HepG2 (cell line): ENCODE results near the gene RBBP8NL. TPM values are rescaled to one million over a fixed set of nuclear protein-coding genes. Genes with fewer than 3 reads are reported as not detected.

ENCODE experiments used
- ATF7 ChIP-seq, 2 experiments: fragments of 450-650 bp in 1 of 2; sonication (generic) in 1 of 2; formaldehyde crosslinking in 1 of 2; IDR thresholded peaks; 2 replicates each; pipeline versions ENCODE4 v1.4.0 to v1.6.1; 2016 to 2020; ENCODE audit warnings: antibody characterized with exemption in 1 of 2, mild to moderate bottlenecking in 1 of 2, missing genetic modification reagents in 1 of 2
- HDAC2 ChIP-seq: sonication (generic); formaldehyde crosslinking; IDR thresholded peaks from 2 replicates; pipeline ENCODE4 v1.4.0; 2020; ENCODE audit warnings: missing genetic modification reagents
- KDM5B ChIP-seq: sonication (generic); formaldehyde crosslinking; IDR thresholded peaks from 2 replicates; pipeline ENCODE4 v1.4.0; 2020; ENCODE audit warnings: missing genetic modification reagents, mild to moderate bottlenecking, borderline replicate concordance
- NRL ChIP-seq: sonication (generic); formaldehyde crosslinking; IDR thresholded peaks from 2 replicates; pipeline ENCODE4 v1.5.0; 2020; ENCODE audit warnings: missing genetic modification reagents, mild to moderate bottlenecking, moderate library complexity, borderline replicate concordance
- PAX8 ChIP-seq: sonication (generic); formaldehyde crosslinking; IDR thresholded peaks from 2 replicates; pipeline ENCODE4 v1.8.0; 2022; ENCODE audit warnings: mild to moderate bottlenecking, missing genetic modification reagents, borderline replicate concordance
- RORA ChIP-seq: sonication (generic); formaldehyde crosslinking; IDR thresholded peaks from 2 replicates; pipeline ENCODE4 v1.5.0; 2020; ENCODE audit warnings: mild to moderate bottlenecking, missing genetic modification reagents, moderate library complexity
- RXRB ChIP-seq: IDR thresholded peaks from 2 replicates; pipeline ENCODE4 v1.6.1; 2016; ENCODE audit warnings: borderline replicate concordance, missing genetic modification reagents, missing compliant biosample characterization
- SP4 ChIP-seq: sonication (generic); formaldehyde crosslinking; IDR thresholded peaks from 2 replicates; pipeline ENCODE4 v1.8.1; 2023; ENCODE audit warnings: mild to moderate bottlenecking, missing genetic modification reagents
- TAF15 ChIP-seq: fragments of 200-400 bp; formaldehyde crosslinking; IDR thresholded peaks from one replicate; pipeline ENCODE4 v1.6.1; 2018; ENCODE audit warnings: mild to moderate bottlenecking, low read depth, low read length; ENCODE audit not compliant: poor library complexity, severe bottlenecking
- TCF12 ChIP-seq, 2 experiments: fragments of 450-650 bp in 1 of 2; sonication (generic) in 1 of 2; formaldehyde crosslinking in 1 of 2; IDR thresholded peaks; 2 replicates each; pipeline versions ENCODE4 v1.6.1 to v1.8.0; 2017 to 2022; ENCODE audit warnings: antibody characterized with exemption in 1 of 2, mild to moderate bottlenecking in 1 of 2, missing genetic modification reagents in 1 of 2, moderate library complexity in 1 of 2
- ZBTB20 ChIP-seq: sonication (generic); formaldehyde crosslinking; IDR thresholded peaks from 2 replicates; pipeline ENCODE4 v1.8.1; 2023; ENCODE audit warnings: missing genetic modification reagents, low read depth, mild to moderate bottlenecking, borderline replicate concordance
- ZNF672 ChIP-seq: sonication (generic); formaldehyde crosslinking; IDR thresholded peaks from 2 replicates; pipeline ENCODE4 v1.8.1; 2022; ENCODE audit warnings: missing genetic modification reagents
- ZNF713 ChIP-seq: sonication (generic); formaldehyde crosslinking; IDR thresholded peaks from 2 replicates; pipeline ENCODE4 v1.4.0; 2020; ENCODE audit warnings: mild to moderate bottlenecking, missing genetic modification reagents
- ZNF788 ChIP-seq: sonication (generic); formaldehyde crosslinking; IDR thresholded peaks from 2 replicates; pipeline ENCODE4 v1.5.0; 2020; ENCODE audit warnings: mild to moderate bottlenecking, missing genetic modification reagents, borderline replicate concordance
- polyA plus RNA-seq, 8 experiments: library from polyadenylated mRNA; depleted of rRNA in 3 of 8; stranded (reverse) in 7 of 8; unstranded in 1 of 8; fragments of >200 nt; fragmentation: Illumina TruSeq in 4 of 8; extraction: Trizol in 4 of 8; gene quantifications; 2 replicates each; pipeline versions ENCODE4 v1.2.1 to v1.2.3, GENCODE V29; 2011 to 2016; ENCODE audit warnings: low read depth in 4 of 8, missing spikeins in 1 of 8, mixed read lengths in 1 of 8; ENCODE audit not compliant: insufficient read depth in 1 of 8
- total RNA-seq, 5 experiments: library from RNA; depleted of rRNA; stranded (reverse); fragments of >200 nt; fragmentation: Illumina TruSeq; extraction: Trizol; gene quantifications; 2 replicates each; pipeline ENCODE4 v1.2.3, GENCODE V29; 2016; ENCODE audit warnings: low read depth in 1 of 5
- TF ChIP-seq, protein P1 (sequence below): sonication (generic); formaldehyde crosslinking; IDR thresholded peaks from 2 replicates; pipeline ENCODE4 v1.4.0; 2020; ENCODE audit warnings: missing genetic modification reagents, borderline replicate concordance
- TF ChIP-seq, protein P2 (sequence below): IDR thresholded peaks from 2 replicates; pipeline ENCODE4 v1.6.1; 2016; ENCODE audit warnings: control low read depth
- TF ChIP-seq, protein P3 (sequence below): sonication (generic); formaldehyde crosslinking; IDR thresholded peaks from 2 replicates; pipeline ENCODE4 v1.5.0; 2020; ENCODE audit warnings: missing genetic modification reagents
- TF ChIP-seq, protein P4 (sequence below): sonication (generic); formaldehyde crosslinking; IDR thresholded peaks from 2 replicates; pipeline ENCODE4 v1.9.0; 2021; ENCODE audit warnings: missing genetic modification reagents, mild to moderate bottlenecking, borderline replicate concordance

RBBP8NL gene
- total and polyA plus RNA-seq, 2 of the 13 experiments (the other 11 are each of a cell fraction or from before 2014, with no cell fraction given), result 0.69 to 0.86 TPM

DNA sequence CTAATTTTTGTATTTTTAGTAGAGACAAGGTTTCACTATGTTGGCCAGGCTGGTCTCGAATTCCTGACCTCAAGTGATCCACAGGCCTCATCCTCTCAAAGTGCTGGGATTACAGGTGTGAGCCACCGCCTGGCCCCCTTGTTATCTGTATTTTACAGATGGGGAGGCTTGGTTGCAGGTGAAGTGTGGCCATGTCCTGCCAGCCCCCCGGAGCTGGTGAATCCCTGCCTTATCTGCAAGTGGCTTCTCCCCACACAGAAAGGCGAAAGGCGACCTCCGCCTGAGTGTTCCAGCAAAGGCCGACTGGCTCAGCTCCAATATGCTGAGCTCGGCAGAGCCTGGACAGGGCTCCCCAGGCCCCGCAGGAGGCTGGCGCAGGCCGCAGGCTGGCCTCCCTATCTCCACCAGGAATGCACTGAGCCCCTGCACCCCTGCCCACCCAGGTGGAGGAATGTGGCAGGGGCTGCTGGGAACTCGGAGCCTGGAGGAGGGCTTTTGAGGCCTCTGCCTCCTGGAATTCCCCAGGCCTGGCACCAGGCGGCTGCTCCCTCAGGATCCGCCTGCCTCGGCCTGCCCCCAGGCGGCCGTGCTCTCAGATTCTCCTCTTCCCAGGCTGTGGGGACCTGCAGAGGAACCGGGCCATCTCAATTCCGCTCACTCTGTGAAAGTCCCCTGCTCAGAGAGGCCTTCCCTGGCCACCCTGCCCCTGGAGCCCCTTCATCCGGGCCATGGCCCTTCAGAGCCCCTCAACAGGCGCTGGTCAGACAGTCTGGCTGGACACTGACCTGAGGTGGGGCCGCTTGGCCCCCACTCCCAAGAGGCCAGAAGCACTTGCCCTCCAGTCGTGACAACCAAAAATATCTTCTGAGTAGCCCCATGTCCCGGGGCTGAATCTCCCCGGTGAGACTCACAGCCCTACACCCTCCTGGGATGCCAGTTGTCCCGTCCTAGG lies 51.0 kb downstream of the RBBP8NL start (continued):
- TF ChIP-seq, protein P1, sequence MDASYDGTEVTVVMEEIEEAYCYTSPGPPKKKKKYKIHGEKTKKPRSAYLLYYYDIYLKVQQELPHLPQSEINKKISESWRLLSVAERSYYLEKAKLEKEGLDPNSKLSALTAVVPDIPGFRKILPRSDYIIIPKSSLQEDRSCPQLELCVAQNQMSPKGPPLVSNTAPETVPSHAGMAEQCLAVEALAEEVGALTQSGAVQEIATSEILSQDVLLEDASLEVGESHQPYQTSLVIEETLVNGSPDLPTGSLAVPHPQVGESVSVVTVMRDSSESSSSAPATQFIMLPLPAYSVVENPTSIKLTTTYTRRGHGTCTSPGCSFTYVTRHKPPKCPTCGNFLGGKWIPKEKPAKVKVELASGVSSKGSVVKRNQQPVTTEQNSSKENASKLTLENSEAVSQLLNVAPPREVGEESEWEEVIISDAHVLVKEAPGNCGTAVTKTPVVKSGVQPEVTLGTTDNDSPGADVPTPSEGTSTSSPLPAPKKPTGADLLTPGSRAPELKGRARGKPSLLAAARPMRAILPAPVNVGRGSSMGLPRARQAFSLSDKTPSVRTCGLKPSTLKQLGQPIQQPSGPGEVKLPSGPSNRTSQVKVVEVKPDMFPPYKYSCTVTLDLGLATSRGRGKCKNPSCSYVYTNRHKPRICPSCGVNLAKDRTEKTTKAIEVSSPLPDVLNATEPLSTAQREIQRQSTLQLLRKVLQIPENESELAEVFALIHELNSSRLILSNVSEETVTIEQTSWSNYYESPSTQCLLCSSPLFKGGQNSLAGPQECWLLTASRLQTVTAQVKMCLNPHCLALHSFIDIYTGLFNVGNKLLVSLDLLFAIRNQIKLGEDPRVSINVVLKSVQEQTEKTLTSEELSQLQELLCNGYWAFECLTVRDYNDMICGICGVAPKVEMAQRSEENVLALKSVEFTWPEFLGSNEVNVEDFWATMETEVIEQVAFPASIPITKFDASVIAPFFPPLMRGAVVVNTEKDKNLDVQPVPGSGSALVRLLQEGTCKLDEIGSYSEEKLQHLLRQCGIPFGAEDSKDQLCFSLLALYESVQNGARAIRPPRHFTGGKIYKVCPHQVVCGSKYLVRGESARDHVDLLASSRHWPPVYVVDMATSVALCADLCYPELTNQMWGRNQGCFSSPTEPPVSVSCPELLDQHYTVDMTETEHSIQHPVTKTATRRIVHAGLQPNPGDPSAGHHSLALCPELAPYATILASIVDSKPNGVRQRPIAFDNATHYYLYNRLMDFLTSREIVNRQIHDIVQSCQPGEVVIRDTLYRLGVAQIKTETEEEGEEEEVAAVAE (CRISPR knock-in tag), result peak; percentile 89
- no peak; the same call in 1 of the 2 replicates for TF ChIP-seq NRL (CRISPR knock-in tag)
- peak; percentile 90 for TF ChIP-seq RXRB
- peak; percentile 74; the same call in 1 of the 2 replicates for TF ChIP-seq ZBTB20 (CRISPR knock-in tag)
- no peak for TF ChIP-seq ATF7 (IDR thresholded peaks at IDR 0.05)
- TF ChIP-seq ATF7 (CRISPR knock-in tag; IDR thresholded peaks at IDR 0.05), result no peak
- TF ChIP-seq SP4 (CRISPR knock-in tag), result peak; percentile 55; the same call in 1 of the 2 replicates
- TF ChIP-seq ZNF713 (CRISPR knock-in tag), result peak; percentile 56; the same call in 1 of the 2 replicates
- no peak for TF ChIP-seq TCF12 (IDR thresholded peaks at IDR 0.05)
- no peak; the same call in 1 of the 2 replicates for TF ChIP-seq TCF12 (CRISPR knock-in tag; IDR thresholded peaks at IDR 0.05)
- 0 out of 2 replicates have a peak, but pooled peaks have one; percentile 86 for TF ChIP-seq PAX8 (CRISPR knock-in tag)
- TF ChIP-seq, protein P2, sequence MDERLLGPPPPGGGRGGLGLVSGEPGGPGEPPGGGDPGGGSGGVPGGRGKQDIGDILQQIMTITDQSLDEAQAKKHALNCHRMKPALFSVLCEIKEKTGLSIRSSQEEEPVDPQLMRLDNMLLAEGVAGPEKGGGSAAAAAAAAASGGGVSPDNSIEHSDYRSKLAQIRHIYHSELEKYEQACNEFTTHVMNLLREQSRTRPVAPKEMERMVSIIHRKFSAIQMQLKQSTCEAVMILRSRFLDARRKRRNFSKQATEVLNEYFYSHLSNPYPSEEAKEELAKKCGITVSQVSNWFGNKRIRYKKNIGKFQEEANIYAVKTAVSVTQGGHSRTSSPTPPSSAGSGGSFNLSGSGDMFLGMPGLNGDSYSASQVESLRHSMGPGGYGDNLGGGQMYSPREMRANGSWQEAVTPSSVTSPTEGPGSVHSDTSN, result no peak
- TF ChIP-seq ZNF788 (CRISPR knock-in tag), result peak; percentile 95; the same call in 1 of the 2 replicates
- TF ChIP-seq RORA (CRISPR knock-in tag), result no peak
- peak; percentile 90 for TF ChIP-seq KDM5B (CRISPR knock-in tag)
- TF ChIP-seq ZNF672 (CRISPR knock-in tag), result no peak
- TF ChIP-seq HDAC2, result no peak; the same call in none of the 2 replicates
- TF ChIP-seq, protein P3, sequence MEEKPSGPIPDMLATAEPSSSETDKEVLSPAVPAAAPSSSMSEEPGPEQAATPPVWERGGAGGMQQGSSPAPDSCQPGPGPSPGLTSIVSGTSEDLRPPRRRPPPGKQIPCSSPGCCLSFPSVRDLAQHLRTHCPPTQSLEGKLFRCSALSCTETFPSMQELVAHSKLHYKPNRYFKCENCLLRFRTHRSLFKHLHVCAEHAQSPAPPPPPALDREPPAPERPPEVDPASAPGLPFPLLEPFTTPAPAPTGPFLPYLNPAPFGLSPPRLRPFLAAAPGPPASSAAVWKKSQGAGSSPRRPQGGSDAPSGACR (CRISPR knock-in tag), result peak; percentile 78
- TF ChIP-seq TAF15, result peak; percentile 92
- TF ChIP-seq, protein P4, sequence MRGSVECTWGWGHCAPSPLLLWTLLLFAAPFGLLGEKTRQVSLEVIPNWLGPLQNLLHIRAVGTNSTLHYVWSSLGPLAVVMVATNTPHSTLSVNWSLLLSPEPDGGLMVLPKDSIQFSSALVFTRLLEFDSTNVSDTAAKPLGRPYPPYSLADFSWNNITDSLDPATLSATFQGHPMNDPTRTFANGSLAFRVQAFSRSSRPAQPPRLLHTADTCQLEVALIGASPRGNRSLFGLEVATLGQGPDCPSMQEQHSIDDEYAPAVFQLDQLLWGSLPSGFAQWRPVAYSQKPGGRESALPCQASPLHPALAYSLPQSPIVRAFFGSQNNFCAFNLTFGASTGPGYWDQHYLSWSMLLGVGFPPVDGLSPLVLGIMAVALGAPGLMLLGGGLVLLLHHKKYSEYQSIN (CRISPR knock-in tag), result no peak
